MM.1S (cell line): ENCODE results near the gene MEGF9.

Source experiments
- DNase-seq: peaks from one replicate; pipeline ENCODE4 v3.0.0-alpha.2; 2015
- H2AFZ ChIP-seq: fragments of 300-600 bp; sonication (generic); 2 replicates; pipeline ENCODE4 v1.6.0; 2016; ENCODE audit warnings: antibody characterized with exemption, low read length
- H3F3A ChIP-seq: fragments of 300-600 bp; sonication (generic); 2 replicates; pipeline ENCODE4 v1.6.1; 2016; ENCODE audit warnings: mild to moderate bottlenecking, antibody characterized with exemption, low read length, moderate library complexity, mixed read lengths; ENCODE audit not compliant: insufficient read depth
- H3K27ac ChIP-seq: fragments of 300-600 bp; sonication (generic); 2 replicates; pipeline ENCODE4 v1.5.1; 2016; ENCODE audit warnings: mild to moderate bottlenecking, low read length
- H3K27me3 ChIP-seq: fragments of 300-600 bp; sonication (generic); replicated peaks from 2 replicates; pipeline ENCODE4 v1.6.0; 2016; ENCODE audit warnings: low read length; ENCODE audit not compliant: insufficient read depth
- H3K36me3 ChIP-seq: fragments of 300-600 bp; sonication (generic); replicated peaks from 2 replicates; pipeline ENCODE4 v1.6.1; 2016; ENCODE audit warnings: mild to moderate bottlenecking, low read length, mixed read lengths; ENCODE audit not compliant: insufficient read depth
- H3K4me1 ChIP-seq: fragments of 300-600 bp; sonication (generic); 2 replicates; pipeline ENCODE4 v1.6.1; 2016; ENCODE audit warnings: low read length, mixed read lengths
- H3K4me2 ChIP-seq: fragments of 300-600 bp; sonication (generic); 2 replicates; pipeline ENCODE4 v1.6.0; 2016; ENCODE audit warnings: low read depth, low read length
- H3K4me3 ChIP-seq: fragments of 300-600 bp; sonication (generic); 2 replicates; pipeline ENCODE4 v1.5.1; 2016; ENCODE audit warnings: low read length, mixed read lengths
- H3K79me2 ChIP-seq: fragments of 300-600 bp; sonication (generic); 2 replicates; pipeline ENCODE4 v1.6.1; 2016; ENCODE audit warnings: mixed run types, low read length, mixed read lengths
- H3K9ac ChIP-seq: fragments of 300-600 bp; sonication (generic); 2 replicates; pipeline ENCODE4 v1.6.1; 2016; ENCODE audit warnings: low read length, mixed read lengths
- H3K9me2 ChIP-seq: fragments of 300-600 bp; sonication (generic); replicated peaks from 2 replicates; pipeline ENCODE4 v1.6.1; 2016; ENCODE audit warnings: mild to moderate bottlenecking, low read length, mixed read lengths; ENCODE audit not compliant: insufficient read depth
- H3K9me3 ChIP-seq: fragments of 300-600 bp; sonication (generic); replicated peaks from 2 replicates; pipeline ENCODE4 v1.6.1; 2016; ENCODE audit warnings: mild to moderate bottlenecking, low read length, mixed read lengths; ENCODE audit not compliant: insufficient read depth
- H4K20me1 ChIP-seq: fragments of 300-600 bp; sonication (generic); 2 replicates; pipeline ENCODE4 v1.6.1; 2016; ENCODE audit warnings: mild to moderate bottlenecking, low read length, moderate library complexity, mixed read lengths; ENCODE audit not compliant: insufficient read depth
- CTCF ChIP-seq: fragments of 300-600 bp; sonication (generic); IDR thresholded peaks from 2 replicates; pipeline ENCODE4 v1.5.1; 2016; ENCODE audit warnings: antibody characterized with exemption, low read length, mixed read lengths
- EZH2 ChIP-seq: fragments of 300-600 bp; sonication (generic); optimal IDR thresholded peaks from 2 replicates; pipeline ENCODE3; 2017; ENCODE audit warnings: low read depth, mild to moderate bottlenecking, antibody characterized with exemption, low read length, mixed read lengths
- EZH2phosphoT487 ChIP-seq: fragments of 300-600 bp; sonication (generic); IDR thresholded peaks from 2 replicates; pipeline ENCODE4 v1.6.1; 2018; ENCODE audit warnings: antibody characterized with exemption, low read length

The MEGF9 gene

GRCh38 chr9:120655005-120655622 is 59.2 kb downstream of the MEGF9 start:
- no peak for TF ChIP-seq CTCF
- TF ChIP-seq EZH2phosphoT487: no peak
- TF ChIP-seq EZH2: no peak
- Histone ChIP-seq H4K20me1 (no peaks in the 10 kb centered on the region), H3K4me1 (peaks cover 8% of the 10 kb centered on the region), H3K27me3 (no peaks in the 10 kb centered on the region), H3K27ac (no peak overlapping the region), H3F3A (no peaks in the 10 kb centered on the region), H2AFZ (no peak overlapping the region), H3K79me2 (no peaks in the 10 kb centered on the region), H3K4me2 (peak overlapping the region; percentile 6; the same call in 1 of the 2 replicates), H3K9me3 (no peaks in the 10 kb centered on the region), H3K4me3 (no peak overlapping the region), H3K36me3 (no peaks in the 10 kb centered on the region), H3K9me2 (no peaks in the 10 kb centered on the region), H3K9ac (no peak overlapping the region)
- DNase-seq: peak; percentile 25

GRCh38 chr9:120654272-120654671 is 60.0 kb downstream of the MEGF9 start:
- H2AFZ ChIP-seq: no peak overlapping the region
- H3K9me2 ChIP-seq: no peaks in the 10 kb centered on the region
- H3K4me2 ChIP-seq: no peak overlapping the region
- H3K9me3 ChIP-seq: no peaks in the 10 kb centered on the region
- H3K79me2 ChIP-seq: no peaks in the 10 kb centered on the region
- TF ChIP-seq EZH2 (no peak), CTCF (no peak), EZH2phosphoT487 (no peak)
- no peaks in the 10 kb centered on the region for H4K20me1 ChIP-seq
- no peaks in the 10 kb centered on the region for H3K36me3 ChIP-seq
- peaks cover 8% of the 10 kb centered on the region for H3K4me1 ChIP-seq
- H3F3A ChIP-seq: no peaks in the 10 kb centered on the region
- no peak for DNase-seq
- H3K27me3 ChIP-seq: no peaks in the 10 kb centered on the region
- no peak overlapping the region for H3K4me3 ChIP-seq
- no peak overlapping the region for H3K9ac ChIP-seq
- no peak overlapping the region for H3K27ac ChIP-seq

GRCh38 chr9:120653762-120654161 is 60.5 kb downstream of the MEGF9 start:
- Histone ChIP-seq H3K9me3 (no peaks in the 10 kb centered on the region), H3K9ac (no peak overlapping the region), H3K27ac (no peak overlapping the region), H4K20me1 (no peaks in the 10 kb centered on the region), H3K27me3 (no peaks in the 10 kb centered on the region), H3F3A (no peaks in the 10 kb centered on the region), H3K36me3 (no peaks in the 10 kb centered on the region), H3K4me1 (peaks cover 8% of the 10 kb centered on the region), H3K4me3 (no peak overlapping the region), H2AFZ (no peak overlapping the region), H3K9me2 (no peaks in the 10 kb centered on the region), H3K4me2 (no peak overlapping the region), H3K79me2 (no peaks in the 10 kb centered on the region)
- no peak for DNase-seq
- TF ChIP-seq EZH2phosphoT487: no peak
- no peak for TF ChIP-seq CTCF
- no peak for TF ChIP-seq EZH2
